ENCODE data around the gene PSMD6. TPM values are rescaled to one million over a fixed set of nuclear protein-coding genes. Genes with fewer than 3 reads are reported as not detected.

PSMD6 gene
- total and polyA plus RNA-seq, 9 of the 15 experiments (the other 6 are each of a cell fraction or from before 2014, with no cell fraction given) = 78.2 to 133 (median 113) TPM

GRCh38 chr3:64064804-64065203 lies 41.5 kb upstream of the PSMD6 start:
- Histone ChIP-seq H3K27me3 (ENCODE audit: control insufficient read depth in 2 of 2, insufficient read depth in 2 of 2, low read length in 2 of 2) (no peaks in the 10 kb centered on the region), H3K79me2 (ENCODE audit: control insufficient read depth, insufficient read depth, low read length) (no peaks in the 10 kb centered on the region), H3K9me1 (ENCODE audit: control insufficient read depth, insufficient read depth, low read length) (no peaks in the 10 kb centered on the region), H3K36me3 (ENCODE audit: control insufficient read depth, insufficient read depth, low read length) (no peaks in the 10 kb centered on the region), H3K4me2 (ENCODE audit: insufficient read depth, low read length) (no peak overlapping the region), H3K4me1 (replicated peaks in 1 of 2; ENCODE audit: control insufficient read depth in 2 of 2, insufficient read depth in 2 of 2, low read length in 2 of 2) (no peaks in the 10 kb centered on the region), H4K20me1 (replicated peaks; ENCODE audit: control insufficient read depth, insufficient read depth, low read length) (no peaks in the 10 kb centered on the region), H3K4me3 (no peak overlapping the region), H3K9ac (ENCODE audit: insufficient read depth in 1 of 2, low read depth in 2 of 2, low read length in 2 of 2) (no peak overlapping the region), H2AFZ (ENCODE audit: low read depth, low read length) (no peak overlapping the region), H3K27ac (ENCODE audit: extremely low read depth, low read depth, low read length) (no peak overlapping the region), H3K9me3 (replicated peaks; ENCODE audit: control insufficient read depth, insufficient read depth, low read depth, low read length) (no peaks in the 10 kb centered on the region)
- ChIA-PET POLR2A (no interaction called here), CTCF (ENCODE audit: low intra/inter-chr PET ratio) (no interaction called here)
- in situ Hi-C loops (cut with MboI) (no loop called here), intact Hi-C loops (cut with micrococcal nuclease) (no loop called here)
- WGBS (ENCODE audit: insufficient coverage, low coverage, missing lambda C conversion rate) = 0% methylated on average over 2 of the region's 2 CpGs
- ATAC-seq (no peak), FAIRE-seq (no peak), DNase-seq (ENCODE audit: extremely low read depth in 1 of 4, low spot score in 3 of 4) (no peak)
- no TSS peak for BruUV-seq (replicated peaks)
- TF ChIP-seq ZBTB11 (CRISPR knock-in tag; IDR thresholded peaks at IDR 0.05) (peak in 1 of 3 experiments; percentile 71; a peak in 2 of 6 replicates), FIP1L1 (IDR thresholded peaks at IDR 0.05; ENCODE audit: low read depth, low read length, poor library complexity, severe bottlenecking) (no peak)

Data from K562 (cell line).